Sciatic nerve (tissue), 2 donors: ENCODE results near the gene ARHGAP30. TPM values are rescaled to one million over a fixed set of nuclear protein-coding genes. Genes with fewer than 3 reads are reported as not detected.
"Not testable (repeated sequence)": the region's sequence is repeated elsewhere in the genome, so short reads cannot be mapped to it uniquely, and the experiment has no call there.

Source experiments
- ATAC-seq: fragments of 200-7000 bp; cut with Tn5 transposase; one replicate; pipeline ENCODE4 v1.9.1; 2020; ENCODE audit warnings: mild to moderate bottlenecking, moderate library complexity
- DNase-seq: peaks from one replicate; pipeline ENCODE4 v3.0.0-alpha.2; 2020; ENCODE audit warnings: low spot score
- intact Hi-C: fragments of 100-400 bp; cut with DNase I; formaldehyde crosslinking; loops from one replicate; pipeline ENCODE4 v1.14.2; 2022
- total RNA-seq: library from RNA; stranded (reverse); fragmentation: NEBNext Ultra II Directional; extraction: Animal tissue kit (Norgen Biotek cat#: 25700); gene quantifications from one replicate; pipeline ENCODE4 v1.2.1, GENCODE V29; 2021
- donor health status: DM: no; HTN: no; CAD: no.
- donor health status: DM: no; HTN: no; CAD: no.

The ARHGAP30 gene
- total RNA-seq, 1 donor from 2014 or later, result 13.7 TPM

DNA sequence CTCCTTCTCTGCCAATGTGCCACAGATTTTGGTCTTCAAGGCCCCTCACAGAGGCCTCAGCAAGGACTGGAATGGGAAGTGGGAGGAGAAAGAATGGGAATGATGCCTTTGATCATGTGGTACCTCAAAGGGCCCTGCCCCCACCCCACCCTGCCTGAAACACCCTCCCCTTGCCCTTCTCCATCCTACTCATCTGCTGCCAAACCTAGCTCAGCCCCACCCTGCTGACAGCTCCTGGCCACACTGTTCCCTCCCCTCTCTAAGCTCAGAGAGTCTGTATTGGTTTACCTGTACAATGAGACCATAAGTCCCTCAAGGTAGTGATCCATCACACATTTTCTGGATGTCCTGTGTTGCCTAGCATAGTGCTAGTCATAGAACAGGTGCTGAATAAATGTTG is 6.7 kb upstream of the ARHGAP30 start:
- DNase-seq (no peak), ATAC-seq (no peak)
- intact Hi-C loops, result no loop called here

DNA sequence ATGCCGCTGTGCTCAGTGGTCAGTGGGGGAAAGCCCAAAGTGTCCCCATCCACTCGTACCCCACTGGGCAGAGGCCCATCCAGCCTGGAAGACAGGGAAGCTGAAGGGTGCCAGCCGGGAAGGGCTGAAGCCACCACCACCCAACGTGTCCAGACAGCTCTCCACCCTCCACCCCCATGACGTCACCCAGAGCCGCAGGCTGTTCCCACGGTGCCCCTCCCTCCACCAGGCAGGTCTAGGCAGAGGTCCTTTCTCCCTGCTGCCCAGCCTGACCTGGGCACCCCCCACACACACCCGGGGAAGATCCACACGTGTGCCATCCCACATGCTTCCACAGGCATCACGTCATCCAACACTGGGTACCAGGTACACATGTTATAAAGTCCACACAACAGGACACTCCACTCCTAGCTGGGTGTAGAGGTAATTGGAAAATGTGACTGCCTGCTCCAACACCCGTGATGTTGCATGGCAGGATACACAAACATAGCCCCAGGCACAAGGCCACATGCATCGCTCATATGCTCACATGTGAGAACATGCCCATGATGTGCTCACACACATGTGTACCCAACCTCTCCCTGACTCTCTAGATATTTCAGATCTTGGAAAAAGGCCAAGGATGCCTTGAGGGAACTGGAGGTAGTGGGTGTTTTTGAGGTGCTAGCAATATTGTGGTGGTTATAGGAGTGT is 5.1 kb upstream of the ARHGAP30 start:
- no peak for DNase-seq
- intact Hi-C loops, result no loop called here
- ATAC-seq, result no peak

DNA sequence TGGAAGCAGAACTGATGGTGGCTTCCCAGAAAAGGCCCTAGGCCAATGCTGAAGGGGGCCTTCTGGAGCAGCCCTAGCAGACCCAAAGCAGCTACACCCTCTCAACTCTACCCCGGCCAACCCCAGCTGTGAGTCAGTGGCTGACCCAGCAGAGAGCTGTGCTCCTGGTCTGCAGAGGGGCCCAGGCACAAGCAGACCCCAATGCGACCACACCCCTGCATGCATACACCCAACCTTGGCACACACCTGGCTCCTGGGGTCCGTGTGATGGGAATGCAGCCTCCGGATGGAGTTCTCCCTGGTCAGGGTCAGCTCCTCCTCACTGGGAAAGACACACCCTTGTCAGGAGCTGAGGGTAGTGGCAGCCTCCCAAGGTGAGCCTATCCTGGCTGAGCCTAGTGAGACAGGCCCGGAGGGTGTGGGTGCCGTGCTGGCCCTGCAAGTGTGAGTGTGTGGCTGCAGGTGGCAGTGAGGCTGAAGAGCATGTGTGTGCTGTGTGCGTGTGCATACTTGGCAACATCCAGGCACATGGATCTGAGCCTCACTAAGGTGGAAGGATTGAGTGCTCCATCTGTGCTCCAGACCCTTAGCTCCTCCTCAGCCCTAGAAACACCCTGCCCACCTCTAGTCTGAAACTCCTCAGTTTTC is 3.9 kb upstream of the ARHGAP30 start:
- no peak for ATAC-seq

DNA sequence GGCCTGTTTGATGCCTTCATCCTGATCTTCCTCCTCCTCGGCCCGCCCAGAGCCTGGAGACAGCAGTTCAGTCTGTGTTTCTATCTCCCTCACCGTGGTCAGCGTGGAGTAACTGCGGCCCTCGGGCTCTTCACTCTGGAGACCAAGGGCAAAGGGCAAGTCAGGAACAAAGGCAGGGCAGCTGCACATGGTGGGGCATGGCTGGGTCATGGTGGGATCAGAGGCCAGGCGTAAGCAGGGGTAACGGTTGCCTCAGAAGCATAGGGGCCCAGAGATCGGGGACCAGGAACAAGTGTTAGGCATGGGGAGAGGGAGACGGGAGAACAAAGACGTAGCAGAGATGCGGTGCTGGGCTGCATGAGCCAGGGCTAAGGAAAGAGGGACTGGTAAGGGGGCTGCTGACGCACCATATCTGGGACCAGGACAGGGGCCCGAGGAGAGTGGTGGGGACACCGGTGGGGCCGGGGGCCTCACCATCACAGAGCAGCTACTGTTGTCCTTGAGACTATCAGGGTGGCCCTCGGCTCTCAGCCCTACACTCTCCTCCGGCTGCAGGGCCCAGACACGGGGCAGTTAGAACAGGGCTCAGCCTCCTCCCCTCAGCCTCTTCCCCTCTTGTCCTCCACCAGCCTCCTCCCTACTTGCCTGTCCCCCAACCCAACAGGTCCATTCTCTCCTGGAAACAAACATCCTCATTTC is 3.2 kb upstream of the ARHGAP30 start:
- ATAC-seq (no peak), DNase-seq (no peak)
- intact Hi-C loops, result no loop called here

More for the DNA sequence above, 3.9 kb upstream of the ARHGAP30 start:
- intact Hi-C loops, result no loop called here
- no peak for DNase-seq

DNA sequence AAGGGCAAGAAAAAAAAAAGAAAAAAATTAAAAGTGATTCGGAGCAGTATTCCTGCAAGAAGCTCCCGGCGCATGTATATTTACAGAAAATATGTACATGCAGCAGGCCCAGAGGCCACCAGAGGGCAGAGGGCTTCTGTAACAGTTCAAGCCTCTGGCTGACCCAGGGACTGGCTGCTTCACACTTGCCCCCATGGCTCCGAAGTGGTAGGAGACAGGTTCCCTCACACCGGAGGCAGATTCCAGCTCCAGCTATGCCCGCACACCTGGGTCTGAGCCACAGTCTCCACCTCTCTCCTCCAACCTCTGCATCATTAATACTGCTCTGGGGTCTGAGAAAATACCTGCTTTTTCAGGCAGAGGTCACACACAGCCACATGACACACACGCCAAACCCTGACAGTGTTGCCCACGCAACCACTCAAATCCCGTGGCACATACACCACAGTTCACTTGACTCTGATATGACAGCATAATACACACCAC is 2.2 kb upstream of the ARHGAP30 start:
- no peak for ATAC-seq
- intact Hi-C loops, result no loop called here
- no peak for DNase-seq

DNA sequence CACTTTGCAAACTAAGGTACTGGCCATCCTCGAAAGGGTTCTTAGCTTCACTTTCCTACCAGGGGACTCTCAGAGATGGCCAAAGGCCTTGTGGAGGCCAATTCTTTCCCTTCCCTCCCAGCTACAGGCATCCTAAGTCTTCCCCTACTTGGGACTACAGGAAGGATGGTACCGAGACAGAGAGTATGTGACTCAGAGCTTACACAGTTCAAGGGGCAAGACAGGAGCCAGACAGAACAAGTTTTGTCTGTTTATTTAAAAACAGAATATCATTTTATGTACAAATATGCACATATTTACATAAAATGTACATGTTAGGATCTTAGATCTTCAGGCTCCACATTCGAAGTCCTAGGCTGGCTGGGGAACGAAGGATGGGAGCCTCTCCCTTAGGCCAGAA is 1.1 kb upstream of the ARHGAP30 start:
- intact Hi-C loops, result no loop called here
- no peak for ATAC-seq
- no peak for DNase-seq

DNA sequence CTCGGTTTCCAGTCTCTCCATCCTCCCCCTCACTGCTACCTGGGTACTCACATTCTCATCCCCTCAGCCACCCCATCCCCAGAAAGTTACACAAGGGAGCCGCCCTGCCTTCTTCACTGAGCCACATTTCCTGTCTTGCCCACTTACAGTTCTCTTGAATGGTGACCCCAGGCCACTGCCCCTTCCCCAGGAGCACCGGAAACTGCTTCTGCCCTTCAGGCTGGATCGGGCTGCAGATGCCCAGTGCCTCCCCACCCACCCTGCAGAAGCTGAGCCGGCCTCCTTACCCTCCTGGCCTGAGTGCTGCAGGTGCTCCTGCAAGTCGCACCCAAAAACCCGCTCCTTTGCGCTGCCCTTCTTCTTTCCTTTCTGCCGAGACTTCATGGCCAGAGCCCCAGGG is 450 bp downstream of the ARHGAP30 start:
- no peak for DNase-seq
- intact Hi-C loops, result no loop called here
- no peak for ATAC-seq

DNA sequence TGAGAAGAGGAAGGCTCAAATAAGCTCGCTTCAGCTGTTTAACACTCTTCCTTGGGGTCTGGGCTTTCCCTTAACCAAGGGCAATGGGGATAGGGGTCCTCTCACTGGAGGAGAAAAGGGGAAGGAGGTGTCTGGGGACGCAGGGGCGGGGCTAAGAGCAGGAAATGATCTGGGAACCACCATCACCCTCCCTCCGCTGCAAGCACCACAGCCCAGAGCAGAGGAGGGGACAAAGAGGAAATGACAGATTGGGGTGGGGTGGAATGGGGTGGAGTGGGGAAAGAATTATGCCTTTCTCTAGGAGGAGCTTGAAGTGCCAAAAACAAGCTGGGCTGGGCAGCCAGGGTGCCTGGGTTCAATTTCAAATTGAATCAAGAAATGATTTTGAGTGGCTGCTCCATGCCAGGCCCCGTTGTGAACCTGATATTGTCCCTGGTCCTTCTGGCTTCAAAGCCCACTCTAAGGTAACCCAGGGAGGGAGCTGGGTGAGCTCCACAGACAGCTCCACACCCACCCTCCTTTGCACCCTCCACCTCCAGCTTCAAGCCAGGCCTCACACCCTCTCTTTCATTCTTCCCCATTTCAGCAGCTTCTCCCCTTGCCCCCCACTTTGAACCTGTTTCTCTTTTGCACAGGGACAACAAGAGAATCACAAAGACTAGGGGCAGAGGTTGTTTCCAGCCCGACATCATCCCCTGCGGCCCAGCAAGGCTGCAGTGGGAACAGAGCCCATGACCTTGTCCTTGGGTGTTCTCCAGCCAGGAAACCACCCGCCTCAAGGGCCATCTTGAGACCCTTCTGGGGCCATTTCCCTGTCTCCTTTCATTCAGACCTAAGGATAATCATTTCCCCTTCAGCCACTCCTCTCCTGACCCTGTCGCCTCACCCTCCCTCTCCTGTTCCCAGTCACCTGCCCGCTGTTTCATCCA is 1.1 kb downstream of the ARHGAP30 start:
- intact Hi-C loops, result no loop called here
- DNase-seq, result peak; percentile 73
- ATAC-seq, result peak; percentile 80

DNA sequence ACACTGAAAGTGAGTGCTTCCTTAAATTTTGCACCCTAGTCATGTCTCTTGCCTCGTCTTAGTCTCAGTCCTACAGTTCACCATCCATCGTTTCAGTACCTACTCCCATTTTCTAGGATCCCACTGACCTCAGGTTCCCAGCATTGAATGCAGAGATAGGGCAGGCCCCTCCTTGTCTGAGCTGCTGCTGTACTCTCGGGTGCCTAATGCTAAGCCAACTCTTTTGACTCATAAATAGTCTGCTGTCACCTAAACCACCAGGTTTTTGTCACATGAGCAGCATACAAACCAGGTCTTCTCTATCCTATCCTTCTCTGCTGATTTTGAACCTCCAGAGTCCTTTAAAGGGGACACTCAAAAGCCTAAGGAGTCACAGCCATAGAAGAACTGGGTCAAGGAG is 3.0 kb downstream of the ARHGAP30 start:
- DNase-seq, result no peak
- intact Hi-C loops, result no loop called here

DNA sequence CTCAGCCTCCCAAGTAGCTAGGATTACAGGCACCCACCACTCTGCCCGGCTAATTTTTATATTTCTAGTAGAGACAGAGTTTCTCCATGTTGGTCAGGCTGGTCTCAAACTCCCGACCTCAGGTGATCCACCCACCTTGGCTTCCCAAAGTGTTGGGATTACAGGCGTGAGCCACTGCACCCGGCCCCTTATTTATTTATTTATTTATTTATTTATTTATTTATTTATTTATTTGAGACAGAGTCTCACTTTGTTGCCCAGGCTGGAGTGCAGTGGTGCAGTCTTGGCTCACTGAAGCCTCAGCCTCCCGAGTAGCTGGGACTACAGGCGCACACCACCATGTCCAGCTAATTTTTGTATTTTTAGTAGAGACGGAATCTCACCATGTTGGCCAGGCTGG is 4.0 kb downstream of the ARHGAP30 start:
- ATAC-seq, intact Hi-C loops, DNase-seq: not testable (repeated sequence)

More for the DNA sequence above, 3.0 kb downstream of the ARHGAP30 start:
- ATAC-seq, result no peak

DNA sequence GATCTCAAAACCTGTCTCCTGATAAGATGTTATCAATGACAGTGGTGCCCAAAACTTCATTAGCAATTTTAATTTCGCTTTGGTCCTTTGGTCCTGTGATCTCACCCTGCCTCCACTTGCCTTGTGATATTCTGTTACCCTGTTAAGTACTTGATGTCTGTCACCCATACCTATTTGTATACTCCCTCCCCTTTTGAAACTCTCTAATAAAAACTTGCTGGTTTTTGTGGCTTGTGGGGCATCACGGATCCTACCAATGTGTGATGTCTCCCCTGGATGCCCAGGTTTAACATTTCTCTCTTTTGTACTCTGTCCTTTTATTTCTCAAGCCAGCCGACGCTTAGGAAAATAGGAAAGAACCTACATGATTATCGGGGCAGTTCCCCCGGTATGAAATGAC is 5.8 kb downstream of the ARHGAP30 start:
- intact Hi-C loops, DNase-seq: not testable (repeated sequence)

DNA sequence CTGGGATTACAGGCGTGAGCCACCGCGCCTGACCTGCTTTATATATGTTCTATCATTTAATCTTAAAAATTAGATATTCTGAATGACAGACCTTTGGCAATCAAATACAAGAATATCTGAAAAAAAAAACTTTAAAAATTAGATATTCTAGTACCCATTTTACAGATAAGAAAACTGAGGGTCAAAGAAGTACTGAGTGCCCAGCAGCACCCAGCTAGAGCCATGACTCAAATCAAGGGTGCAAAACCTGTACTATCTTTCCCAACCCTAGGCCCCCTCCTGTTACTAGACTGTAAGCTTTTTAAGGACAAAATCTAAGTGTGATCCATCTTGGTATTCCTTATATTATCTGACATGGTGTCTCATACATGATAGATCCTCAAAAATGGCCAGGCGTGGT is 8.3 kb downstream of the ARHGAP30 start:
- intact Hi-C loops, result no loop called here
- ATAC-seq, result no peak

More for the DNA sequence above, 5.8 kb downstream of the ARHGAP30 start:
- not testable (repeated sequence) for ATAC-seq

DNA sequence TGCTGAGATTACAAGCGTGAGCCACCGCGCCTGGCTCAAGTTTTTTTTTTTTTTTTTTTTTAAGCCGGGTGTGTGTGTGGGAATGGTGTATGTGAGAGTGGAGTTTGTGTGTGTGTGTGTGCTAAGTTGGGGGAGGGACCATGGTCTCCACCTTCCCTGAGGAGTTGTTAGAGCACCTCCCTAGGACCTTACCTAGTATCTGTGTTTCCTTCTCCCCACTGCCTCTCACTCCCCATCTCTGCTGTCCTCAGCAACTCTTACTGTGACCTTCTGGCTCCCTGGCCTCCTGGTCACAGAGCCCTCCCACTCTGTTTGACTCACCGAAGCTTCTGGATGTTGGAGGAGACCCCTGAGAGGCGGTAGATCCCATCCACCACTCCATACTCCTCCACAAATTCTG is 10.4 kb downstream of the ARHGAP30 start:
- no peak for DNase-seq
- intact Hi-C loops, result no loop called here

More for the DNA sequence above, 8.3 kb downstream of the ARHGAP30 start:
- no peak for DNase-seq

DNA sequence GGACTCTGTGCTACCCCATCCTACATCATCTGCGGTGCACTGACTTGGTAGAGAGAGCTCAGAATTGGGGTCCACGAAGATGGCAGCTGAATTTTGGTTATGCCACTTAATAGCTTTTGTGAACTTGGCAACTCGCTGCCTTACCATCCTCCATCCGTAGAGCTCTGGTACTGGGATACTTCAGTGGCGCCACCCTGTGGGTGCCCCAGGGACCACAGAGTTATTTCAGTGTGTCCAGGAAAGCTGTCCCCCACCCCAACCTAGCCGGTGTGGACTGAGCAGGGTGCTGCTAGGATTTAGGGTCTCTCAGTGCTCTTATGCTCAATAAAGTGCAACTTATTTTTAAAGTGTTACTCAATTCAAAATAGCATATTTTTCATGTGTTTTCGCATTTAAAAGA is 14.9 kb downstream of the ARHGAP30 start:
- ATAC-seq, result no peak
- no peak for DNase-seq
- intact Hi-C loops, result no loop called here

More for the DNA sequence above, 10.4 kb downstream of the ARHGAP30 start:
- no peak for ATAC-seq

DNA sequence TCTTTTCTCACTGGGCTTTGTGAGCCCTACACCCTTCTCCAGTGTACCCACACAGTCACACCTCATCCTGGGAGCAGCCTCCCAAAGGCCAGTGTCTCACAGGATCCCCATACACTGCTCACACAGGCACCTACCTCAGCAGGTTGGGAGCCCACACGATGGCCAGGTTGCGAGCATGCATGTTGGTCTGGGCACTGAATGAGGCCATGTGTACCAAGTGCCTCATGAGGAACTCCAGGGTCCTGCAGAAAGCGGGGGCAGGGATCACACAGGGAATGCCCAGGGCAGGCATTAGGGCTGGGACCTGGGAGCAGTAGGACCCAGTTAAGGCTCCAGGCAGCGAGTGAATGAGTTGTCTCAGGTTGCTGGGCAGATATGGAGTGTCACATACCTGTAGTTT is 15.5 kb downstream of the ARHGAP30 start:
- intact Hi-C loops, result no loop called here
- no peak for ATAC-seq
- no peak for DNase-seq

DNA sequence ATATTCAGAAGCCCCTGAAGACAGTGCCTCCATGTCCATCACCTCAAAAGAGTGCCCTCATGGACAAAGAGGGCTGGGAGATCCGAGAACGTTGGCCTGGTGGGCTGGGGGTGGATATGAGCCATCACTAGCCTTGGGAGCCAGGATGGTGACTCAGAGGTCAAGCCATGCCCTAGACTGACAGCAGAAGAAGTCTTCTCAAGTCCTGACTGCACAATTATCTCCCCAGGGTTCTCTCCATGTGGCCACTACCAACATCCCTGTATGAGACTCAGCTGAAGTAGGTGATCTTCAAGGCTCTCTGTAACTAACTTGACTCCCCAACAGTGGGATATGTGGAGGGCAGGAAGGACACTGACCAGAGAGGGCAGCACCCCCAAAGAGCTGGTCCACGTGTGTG is 16.8 kb downstream of the ARHGAP30 start:
- no peak for DNase-seq
- no peak for ATAC-seq
- intact Hi-C loops, result no loop called here

DNA sequence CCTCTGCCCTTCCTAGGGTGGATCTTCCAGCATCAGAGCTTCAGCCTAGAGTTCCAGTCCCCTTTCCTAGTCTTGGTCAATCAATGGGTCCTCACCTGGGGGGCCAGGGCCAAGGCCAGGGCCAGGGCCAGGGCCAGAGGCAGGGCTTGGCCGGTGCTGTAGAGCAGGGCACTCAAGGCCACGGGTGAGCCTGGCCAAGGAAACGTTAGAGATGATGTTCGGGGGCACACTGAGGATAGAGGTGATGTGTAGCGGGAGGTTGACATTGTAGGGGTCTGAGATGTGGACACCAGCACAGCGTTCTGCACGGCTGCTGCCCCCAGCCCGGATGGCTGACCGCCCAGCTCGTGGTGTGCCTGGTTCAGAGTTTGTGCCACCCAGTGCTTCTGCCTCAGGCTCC is 18.5 kb downstream of the ARHGAP30 start:
- DNase-seq (no peak), ATAC-seq (no peak)
- intact Hi-C loops, result no loop called here

DNA sequence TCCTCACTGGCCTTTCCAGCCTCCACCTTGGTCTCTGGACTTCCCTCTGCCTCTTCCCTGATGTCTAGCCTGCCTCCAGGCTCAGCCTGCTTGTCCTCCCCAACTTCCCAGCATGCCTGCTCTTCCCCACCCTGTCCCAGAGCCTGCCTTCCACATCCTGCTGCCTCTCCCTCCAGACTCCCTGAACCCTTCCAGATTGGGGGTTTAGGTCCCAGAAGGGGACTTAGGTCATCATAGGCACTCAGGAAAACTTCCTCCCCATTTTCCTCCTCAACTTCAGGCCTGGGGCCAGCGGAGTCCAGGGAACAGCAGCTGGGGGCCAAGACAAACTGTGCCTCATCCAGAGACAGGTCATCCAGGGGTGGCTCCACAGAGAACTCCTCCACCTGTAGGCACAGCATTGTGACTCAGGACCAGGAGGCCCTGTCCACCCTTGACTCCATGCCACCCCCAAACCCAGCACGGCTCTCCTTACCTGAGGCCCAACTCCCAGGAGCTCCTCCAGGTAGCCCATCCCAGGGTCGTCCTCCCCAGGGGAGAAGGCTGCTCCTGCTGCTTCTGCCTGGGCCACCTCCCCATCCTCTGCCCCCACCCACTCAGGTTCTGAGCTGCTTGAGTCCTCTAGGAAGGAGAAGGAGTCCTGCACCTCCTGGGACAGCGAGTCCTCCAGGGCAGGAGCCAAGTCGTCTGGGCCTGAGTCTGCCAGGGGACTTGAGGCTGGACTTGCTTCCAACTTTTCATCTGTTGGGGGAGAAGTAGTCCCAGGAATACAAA is 20.6 kb downstream of the ARHGAP30 start:
- no peak for ATAC-seq
- DNase-seq, result no peak
- intact Hi-C loops, result no loop called here
